AG10803 (cell line): ENCODE data around the gene DOCK1.

ENCODE experiments used
- DNase-seq: peaks from one replicate; pipeline ENCODE4 v3.0.0; 2010; ENCODE audit warnings: low read depth
- H3K4me3 ChIP-seq: 2 replicates; pipeline ENCODE4 v1.5.1; 2011; ENCODE audit warnings: mild to moderate bottlenecking, low read length, control low read depth
- TF ChIP-seq, protein P1 (sequence below): conservative IDR thresholded peaks from 2 replicates; pipeline ENCODE4 v1.5.1; 2011; ENCODE audit warnings: mild to moderate bottlenecking, low read length, control low read depth, inconsistent platforms

The DOCK1 gene

DNA sequence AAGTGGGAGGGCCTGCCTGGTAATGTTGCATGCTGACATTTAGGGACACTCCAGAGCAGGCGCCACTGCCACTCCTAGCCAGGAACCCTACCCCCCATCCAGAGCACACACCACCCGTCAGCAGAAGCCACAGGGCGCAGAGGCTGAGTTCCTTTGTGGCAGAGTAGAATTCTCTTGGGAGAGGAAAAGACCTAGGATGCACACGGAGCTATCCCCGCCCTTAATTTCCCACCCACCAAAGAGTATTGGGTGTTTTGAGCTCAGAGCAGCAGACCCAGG lies 291.9 kb downstream of the DOCK1 start:
- DNase-seq: no peak
- TF ChIP-seq, protein P1, sequence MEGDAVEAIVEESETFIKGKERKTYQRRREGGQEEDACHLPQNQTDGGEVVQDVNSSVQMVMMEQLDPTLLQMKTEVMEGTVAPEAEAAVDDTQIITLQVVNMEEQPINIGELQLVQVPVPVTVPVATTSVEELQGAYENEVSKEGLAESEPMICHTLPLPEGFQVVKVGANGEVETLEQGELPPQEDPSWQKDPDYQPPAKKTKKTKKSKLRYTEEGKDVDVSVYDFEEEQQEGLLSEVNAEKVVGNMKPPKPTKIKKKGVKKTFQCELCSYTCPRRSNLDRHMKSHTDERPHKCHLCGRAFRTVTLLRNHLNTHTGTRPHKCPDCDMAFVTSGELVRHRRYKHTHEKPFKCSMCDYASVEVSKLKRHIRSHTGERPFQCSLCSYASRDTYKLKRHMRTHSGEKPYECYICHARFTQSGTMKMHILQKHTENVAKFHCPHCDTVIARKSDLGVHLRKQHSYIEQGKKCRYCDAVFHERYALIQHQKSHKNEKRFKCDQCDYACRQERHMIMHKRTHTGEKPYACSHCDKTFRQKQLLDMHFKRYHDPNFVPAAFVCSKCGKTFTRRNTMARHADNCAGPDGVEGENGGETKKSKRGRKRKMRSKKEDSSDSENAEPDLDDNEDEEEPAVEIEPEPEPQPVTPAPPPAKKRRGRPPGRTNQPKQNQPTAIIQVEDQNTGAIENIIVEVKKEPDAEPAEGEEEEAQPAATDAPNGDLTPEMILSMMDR: no peak
- H3K4me3 ChIP-seq: peak overlapping the region; percentile 53

DNA sequence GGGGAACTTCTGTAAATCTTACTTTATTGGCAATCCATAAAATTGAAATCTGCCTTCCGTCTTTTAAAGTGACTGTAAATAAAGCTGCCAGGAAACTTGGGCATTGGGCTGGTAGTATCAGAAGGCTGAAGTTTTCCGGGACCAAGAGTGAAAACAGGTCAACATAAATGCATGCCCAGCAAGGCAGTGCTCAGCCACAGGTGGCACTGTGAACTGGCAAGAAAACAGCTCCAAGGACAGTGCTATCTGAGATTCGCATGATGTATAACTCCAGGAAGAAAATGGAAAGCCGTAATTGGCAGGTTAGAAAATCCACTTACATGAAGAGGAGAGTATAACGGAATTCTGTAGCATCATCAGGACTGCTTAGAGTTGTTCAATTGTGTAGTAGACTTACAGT lies 293.1 kb downstream of the DOCK1 start:
- no peak for DNase-seq
- H3K4me3 ChIP-seq: no peak overlapping the region
- TF ChIP-seq, protein P1: no peak; the same call in 1 of the 2 replicates

DNA sequence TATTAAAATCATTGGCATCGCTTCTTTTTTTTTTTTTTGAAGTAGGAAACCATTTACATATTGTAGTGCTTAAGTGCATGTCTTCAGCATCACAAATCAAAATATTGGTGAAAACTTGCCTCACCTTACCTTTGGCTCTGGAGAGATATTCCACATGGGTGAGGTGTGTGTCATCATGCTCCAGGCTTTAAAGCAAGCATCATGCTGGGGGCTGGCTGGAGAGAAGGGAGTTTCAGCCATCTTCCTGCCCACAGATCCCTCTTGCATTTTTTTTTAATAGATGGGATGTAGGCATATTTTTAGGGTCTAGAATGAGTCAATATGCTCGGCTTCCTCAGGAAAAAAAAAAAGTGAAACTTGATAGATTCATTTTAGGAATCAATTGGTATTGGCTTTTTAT lies 293.5 kb downstream of the DOCK1 start:
- H3K4me3 ChIP-seq: no peak overlapping the region
- TF ChIP-seq, protein P1: no peak
- no peak for DNase-seq

DNA sequence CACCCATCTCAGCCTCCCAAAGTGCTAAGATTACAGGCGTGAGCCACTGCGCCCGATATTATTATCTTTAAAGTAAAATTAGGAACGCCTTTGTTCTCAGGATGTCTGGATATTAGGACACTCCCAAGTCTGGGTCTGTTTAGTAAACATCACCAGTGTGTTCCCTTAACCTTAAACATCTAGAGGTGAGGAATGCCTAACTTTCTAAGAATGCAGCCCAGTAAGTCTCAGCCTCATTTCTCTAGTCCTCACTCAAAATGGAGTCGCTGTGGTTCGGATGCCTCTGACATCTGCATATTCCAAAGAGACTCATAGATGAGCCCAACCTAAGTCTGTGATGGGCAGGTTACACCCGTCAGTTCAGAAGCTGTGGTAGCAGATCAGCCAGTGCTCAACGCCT lies 295.4 kb downstream of the DOCK1 start:
- TF ChIP-seq, protein P1: no peak
- no peak overlapping the region for H3K4me3 ChIP-seq
- DNase-seq: no peak

DNA sequence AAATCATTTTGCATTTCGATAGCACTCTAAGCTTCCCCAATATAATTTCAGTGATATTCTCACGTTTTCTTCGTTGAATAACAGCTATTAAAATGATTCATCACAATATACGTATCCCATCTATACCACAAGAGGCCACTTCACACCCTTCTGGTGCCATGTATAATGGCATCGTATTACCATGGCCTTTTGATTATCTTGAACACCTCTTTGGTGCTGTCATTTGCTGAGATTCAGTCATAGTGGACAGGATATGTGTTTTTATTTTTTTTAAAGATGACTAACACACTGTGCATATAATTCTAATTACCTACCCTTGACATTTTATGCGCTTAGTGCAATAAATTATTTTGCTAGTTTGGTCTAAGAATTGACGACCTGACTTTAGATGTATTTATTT lies 297.8 kb downstream of the DOCK1 start:
- no peak for DNase-seq
- TF ChIP-seq, protein P1: no peak
- no peak overlapping the region for H3K4me3 ChIP-seq

DNA sequence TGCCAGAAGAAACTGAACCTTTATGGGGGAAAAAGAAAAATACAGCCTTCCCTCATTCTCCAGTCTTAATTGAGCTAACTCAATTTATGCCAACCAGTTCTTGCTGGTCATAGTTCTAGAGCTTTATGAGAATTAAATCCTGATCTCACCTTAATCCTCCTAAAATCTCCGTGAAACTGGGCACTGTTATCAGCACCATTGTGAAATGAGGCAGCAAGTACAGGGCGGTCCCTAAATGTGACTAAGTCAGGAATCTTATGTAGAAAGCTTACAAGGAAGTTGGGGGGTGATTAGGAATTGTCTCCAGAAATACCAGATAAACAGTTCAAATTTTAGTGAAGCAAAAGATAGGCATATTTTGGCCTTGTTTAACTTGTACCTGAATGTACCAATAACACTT lies 301.9 kb downstream of the DOCK1 start:
- no peak overlapping the region for H3K4me3 ChIP-seq
- no peak for DNase-seq
- TF ChIP-seq, protein P1: no peak

DNA sequence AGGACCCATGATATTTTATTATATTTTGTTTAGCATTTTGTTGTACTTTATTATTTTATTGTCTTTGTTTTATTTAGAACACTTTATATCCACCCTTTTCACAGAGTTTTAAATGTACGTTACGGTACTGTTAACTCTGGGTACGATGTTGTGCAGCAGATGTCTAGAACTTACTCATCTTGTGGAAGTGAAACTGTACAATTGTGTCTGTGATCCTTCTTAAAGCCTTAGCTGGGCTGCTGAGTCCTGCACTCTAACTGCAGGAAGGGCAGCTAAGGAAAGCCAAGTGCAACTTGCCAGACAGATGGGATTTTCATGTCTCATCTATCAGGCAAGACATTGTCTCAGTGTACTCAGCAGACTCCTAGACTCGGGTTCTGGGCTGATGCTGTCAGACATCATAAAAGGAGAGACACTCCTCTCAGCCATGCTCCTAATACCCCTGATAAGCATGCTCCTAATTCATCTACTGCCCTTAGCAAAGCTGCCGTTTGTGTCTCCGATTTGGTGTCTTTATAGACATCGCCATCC lies 305.8 kb downstream of the DOCK1 start:
- H3K4me3 ChIP-seq: no peak overlapping the region
- TF ChIP-seq, protein P1: no peak
- DNase-seq: no peak
